Measurements from ENCODE around the gene ELMO1. TPM values are rescaled to one million over a fixed set of nuclear protein-coding genes. Genes with fewer than 3 reads are reported as not detected.

ELMO1 gene
- total and polyA plus RNA-seq, 8 donors, result 3.0 to 20.6 (median 6.6) TPM

- H3K4me1 ChIP-seq, result no peaks in the 10 kb centered on the region
- no peaks in the 10 kb centered on the region for H3K27me3 ChIP-seq
- H3K36me3 ChIP-seq, result no peaks in the 10 kb centered on the region
- 81 to 90% methylated on average over 5 of the region's 5 CpGs for WGBS, 2 donors
- no peaks in the 10 kb centered on the region for H3K9me3 ChIP-seq
- FAIRE-seq, result no peak
- intact Hi-C loops (cut with DNase I), result no loop called here
- H3K4me3 ChIP-seq, result no peak overlapping the region
- DNase-seq, result no peak
- TF ChIP-seq CTCF (IDR thresholded peaks at IDR 0.05), result no peak
- peak in 2 of 4 donors; percentile 38 to 76 for ATAC-seq
- H3K27ac ChIP-seq, result no peak overlapping the region
Measured at GRCh38 chr7:37336259-37336658, 112.4 kb downstream of the ELMO1 start.

- WGBS, 2 donors, result 63 to 66% methylated on average over 1 of the region's 1 CpG
- FAIRE-seq (no peak), DNase-seq (no peak), ATAC-seq (no peak)
- H3K27me3 ChIP-seq, result no peaks in the 10 kb centered on the region
- no peak for TF ChIP-seq CTCF (IDR thresholded peaks at IDR 0.05)
- no peak overlapping the region for H3K4me3 ChIP-seq
- no peaks in the 10 kb centered on the region for H3K9me3 ChIP-seq
- no peaks in the 10 kb centered on the region for H3K4me1 ChIP-seq
- intact Hi-C loops (cut with DNase I), result no loop called here
- H3K36me3 ChIP-seq, result no peaks in the 10 kb centered on the region
- H3K27ac ChIP-seq, result no peak overlapping the region
Measured at GRCh38 chr7:37333075-37333474, 115.6 kb downstream of the ELMO1 start.

- intact Hi-C loops (cut with DNase I), result no loop called here
- 74 to 77% methylated on average over 9 of the region's 9 CpGs for WGBS, 2 donors
Measured at GRCh38 chr7:37332243-37333016, 116.2 kb downstream of the ELMO1 start.

GRCh38 chr7:37330775-37331174 is 117.9 kb downstream of the ELMO1 start:
- FAIRE-seq, result no peak
- no peak overlapping the region for H3K4me3 ChIP-seq
- H3K27me3 ChIP-seq, result no peaks in the 10 kb centered on the region
- WGBS, 2 donors, result 41 to 44% methylated on average over 2 of the region's 2 CpGs
- H3K4me1 ChIP-seq, result no peaks in the 10 kb centered on the region
- TF ChIP-seq CTCF (IDR thresholded peaks at IDR 0.05), result no peak
- ATAC-seq, result no peak
- DNase-seq, result no peak
- no peak overlapping the region for H3K27ac ChIP-seq
- H3K9me3 ChIP-seq, result no peaks in the 10 kb centered on the region
- no peaks in the 10 kb centered on the region for H3K36me3 ChIP-seq
- intact Hi-C loops (cut with DNase I), result no loop called here

More at GRCh38 chr7:37332243-37333016, 116.2 kb downstream of the ELMO1 start:
- Histone ChIP-seq H3K27me3 (no peaks in the 10 kb centered on the region), H3K9me3 (no peaks in the 10 kb centered on the region), H3K4me3 (no peak overlapping the region), H3K36me3 (no peaks in the 10 kb centered on the region), H3K4me1 (no peaks in the 10 kb centered on the region), H3K27ac (no peak overlapping the region)
- DNase-seq (no peak), ATAC-seq (no peak), FAIRE-seq (no peak)
- no peak for TF ChIP-seq CTCF (IDR thresholded peaks at IDR 0.05)

- intact Hi-C loops (cut with DNase I), result no loop called here
- TF ChIP-seq CTCF (IDR thresholded peaks at IDR 0.05), result no peak
Measured at GRCh38 chr7:37329940-37330339, 118.7 kb downstream of the ELMO1 start.

More at GRCh38 chr7:37329940-37330339, 118.7 kb downstream of the ELMO1 start:
- DNase-seq, result no peak
- no peaks in the 10 kb centered on the region for H3K27me3 ChIP-seq
- H3K36me3 ChIP-seq, result no peaks in the 10 kb centered on the region
- no peaks in the 10 kb centered on the region for H3K4me1 ChIP-seq
- H3K9me3 ChIP-seq, result no peaks in the 10 kb centered on the region
- ATAC-seq, result no peak
- H3K27ac ChIP-seq, result no peak overlapping the region
- 49 to 53% methylated on average over 2 of the region's 2 CpGs for WGBS, 2 donors
- no peak for FAIRE-seq
- no peak overlapping the region for H3K4me3 ChIP-seq

Measured in pancreas (tissue), 10 donors.